IMR-90 (cell line): ENCODE measurements around the gene ROBO2.

Source experiments
- BHLHE40 ChIP-seq: fragments of 150-350 bp; IDR thresholded peaks from 2 replicates; pipeline ENCODE4 v1.6.1; 2016; ENCODE audit warnings: mild to moderate bottlenecking, low read depth, low read length
- CHD1 ChIP-seq: IDR thresholded peaks from 2 replicates; pipeline ENCODE4 v1.6.1; 2012; ENCODE audit warnings: low read depth, low read length, improper control_type of control experiment
- ELK1 ChIP-seq: fragments of 150-350 bp; IDR thresholded peaks from 2 replicates; pipeline ENCODE4 v1.6.1; 2016; ENCODE audit warnings: low read depth, mild to moderate bottlenecking, low read length, moderate library complexity, borderline replicate concordance
- FOS ChIP-seq: fragments of 150-350 bp; IDR thresholded peaks from 2 replicates; pipeline ENCODE4 v1.6.1; 2016; ENCODE audit warnings: low read depth, low read length
- MXI1 ChIP-seq: IDR thresholded peaks from 2 replicates; pipeline ENCODE4 v1.6.1; 2012; ENCODE audit warnings: low read depth, mild to moderate bottlenecking, low read length, moderate library complexity, borderline replicate concordance
- NFE2L2 ChIP-seq: fragments of 150-350 bp; IDR thresholded peaks from 2 replicates; pipeline ENCODE4 v1.6.1; 2016; ENCODE audit warnings: low read depth, mild to moderate bottlenecking, low read length
- POLR2A ChIP-seq: IDR thresholded peaks from 2 replicates; pipeline ENCODE4 v1.6.1; 2012; ENCODE audit warnings: mild to moderate bottlenecking, low read depth, low read length
- RAD21 ChIP-seq: IDR thresholded peaks from 2 replicates; pipeline ENCODE4 v1.6.1; 2012; ENCODE audit warnings: low read length, improper control_type of control experiment
- RCOR1 ChIP-seq: IDR thresholded peaks from 2 replicates; pipeline ENCODE4 v1.6.1; 2012; ENCODE audit warnings: mild to moderate bottlenecking, low read length, improper control_type of control experiment; ENCODE audit not compliant: insufficient replicate concordance
- RFX5 ChIP-seq: IDR thresholded peaks from 2 replicates; pipeline ENCODE4 v1.8.0; 2012; ENCODE audit warnings: low read depth, mild to moderate bottlenecking, low read length, moderate library complexity
- SMC3 ChIP-seq: fragments of 150-350 bp; IDR thresholded peaks from 2 replicates; pipeline ENCODE4 v1.6.1; 2016; ENCODE audit warnings: low read depth, mild to moderate bottlenecking, antibody characterized with exemption, low read length, moderate library complexity
- USF2 ChIP-seq: fragments of 150-350 bp; IDR thresholded peaks from 2 replicates; pipeline ENCODE4 v1.6.1; 2017; ENCODE audit warnings: mild to moderate bottlenecking, antibody characterized with exemption, low read length, low read depth
- TF ChIP-seq, protein P1 (sequence below): conservative IDR thresholded peaks from 2 replicates; pipeline ENCODE4 v1.5.1; 2012; ENCODE audit warnings: mild to moderate bottlenecking, low read depth, low read length, improper control_type of control experiment

- TF ChIP-seq RFX5 (no peak), RAD21 (no peak), ELK1 (no peak), POLR2A (no peak), MXI1 (no peak), RCOR1 (no peak), NFE2L2 (no peak), USF2 (no peak), FOS (no peak), SMC3 (no peak), BHLHE40 (no peak), CHD1 (no peak)
- TF ChIP-seq, protein P1, sequence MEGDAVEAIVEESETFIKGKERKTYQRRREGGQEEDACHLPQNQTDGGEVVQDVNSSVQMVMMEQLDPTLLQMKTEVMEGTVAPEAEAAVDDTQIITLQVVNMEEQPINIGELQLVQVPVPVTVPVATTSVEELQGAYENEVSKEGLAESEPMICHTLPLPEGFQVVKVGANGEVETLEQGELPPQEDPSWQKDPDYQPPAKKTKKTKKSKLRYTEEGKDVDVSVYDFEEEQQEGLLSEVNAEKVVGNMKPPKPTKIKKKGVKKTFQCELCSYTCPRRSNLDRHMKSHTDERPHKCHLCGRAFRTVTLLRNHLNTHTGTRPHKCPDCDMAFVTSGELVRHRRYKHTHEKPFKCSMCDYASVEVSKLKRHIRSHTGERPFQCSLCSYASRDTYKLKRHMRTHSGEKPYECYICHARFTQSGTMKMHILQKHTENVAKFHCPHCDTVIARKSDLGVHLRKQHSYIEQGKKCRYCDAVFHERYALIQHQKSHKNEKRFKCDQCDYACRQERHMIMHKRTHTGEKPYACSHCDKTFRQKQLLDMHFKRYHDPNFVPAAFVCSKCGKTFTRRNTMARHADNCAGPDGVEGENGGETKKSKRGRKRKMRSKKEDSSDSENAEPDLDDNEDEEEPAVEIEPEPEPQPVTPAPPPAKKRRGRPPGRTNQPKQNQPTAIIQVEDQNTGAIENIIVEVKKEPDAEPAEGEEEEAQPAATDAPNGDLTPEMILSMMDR: no peak
Measured at GRCh38 chr3:77071364-77071763, 31.5 kb downstream of the ROBO2 start.
